ENCODE results near the gene METTL3.

METTL3 gene

GRCh38 chr14:21526672-21527317 is 15.7 kb upstream of the METTL3 start:
- peak; percentile 41 for DNase-seq (ENCODE audit: low spot score)

GRCh38 chr14:21525962-21526671 is 15.0 kb upstream of the METTL3 start, which contains the start of gene SALL2:
SALL2 (minus strand) TSS chr14:21526346; CDS start chr14:21526127, 219 bp downstream.
- peak; percentile 86 for DNase-seq (ENCODE audit: low spot score)

GRCh38 chr14:21525571-21525961 is 14.4 kb upstream of the METTL3 start:
- peak; percentile 54 for DNase-seq (ENCODE audit: low spot score)

- no peak for DNase-seq (ENCODE audit: low spot score)
Observed at GRCh38 chr14:21524575-21525490, 13.7 kb upstream of the METTL3 start.

- no peak for DNase-seq (ENCODE audit: low spot score)
Observed at GRCh38 chr14:21523203-21523602, 12.1 kb upstream of the METTL3 start.

- no peak for DNase-seq (ENCODE audit: low spot score)
Observed at GRCh38 chr14:21521501-21521900, 10.4 kb upstream of the METTL3 start.

- DNase-seq (ENCODE audit: low spot score) = no peak
Observed at GRCh38 chr14:21520767-21521166, 9.6 kb upstream of the METTL3 start.

GRCh38 chr14:21518725-21519124 is 7.6 kb upstream of the METTL3 start:
- DNase-seq (ENCODE audit: low spot score) = no peak

- DNase-seq (ENCODE audit: low spot score) = no peak
Observed at GRCh38 chr14:21514341-21514740, 3.2 kb upstream of the METTL3 start.

- DNase-seq (ENCODE audit: low spot score) = no peak
Observed at GRCh38 chr14:21509432-21510143, 1.6 kb downstream of the METTL3 start.

GRCh38 chr14:21506557-21506956 is 4.6 kb downstream of the METTL3 start:
- no peak for DNase-seq (ENCODE audit: low spot score)

- no peak for DNase-seq (ENCODE audit: low spot score)
Observed at GRCh38 chr14:21505012-21505553, 6.1 kb downstream of the METTL3 start.

GRCh38 chr14:21503376-21503775 is 7.8 kb downstream of the METTL3 start:
- no peak for DNase-seq (ENCODE audit: low spot score)

GRCh38 chr14:21501568-21501967 is 9.6 kb downstream of the METTL3 start:
- no peak for DNase-seq (ENCODE audit: low spot score)

GRCh38 chr14:21498540-21499526 is 12.3 kb downstream of the METTL3 start:
- peak; percentile 51 for DNase-seq (ENCODE audit: low spot score)

GRCh38 chr14:21496453-21496852 is 14.7 kb downstream of the METTL3 start:
- no peak for DNase-seq (ENCODE audit: low spot score)

- no peak for DNase-seq (ENCODE audit: low spot score)
Observed at GRCh38 chr14:21494902-21495762, 16.0 kb downstream of the METTL3 start.

GRCh38 chr14:21486640-21487087 is 24.5 kb downstream of the METTL3 start:
- DNase-seq (ENCODE audit: low spot score) = no peak
